Measurements from ENCODE around the gene CRADD. TPM values are rescaled to one million over a fixed set of nuclear protein-coding genes. Genes with fewer than 3 reads are reported as not detected.

The CRADD gene
- total RNA-seq, 4 donors from 2014 or later = 16.1 to 43.3 (median 26.5) TPM

- TF ChIP-seq, protein P1, sequence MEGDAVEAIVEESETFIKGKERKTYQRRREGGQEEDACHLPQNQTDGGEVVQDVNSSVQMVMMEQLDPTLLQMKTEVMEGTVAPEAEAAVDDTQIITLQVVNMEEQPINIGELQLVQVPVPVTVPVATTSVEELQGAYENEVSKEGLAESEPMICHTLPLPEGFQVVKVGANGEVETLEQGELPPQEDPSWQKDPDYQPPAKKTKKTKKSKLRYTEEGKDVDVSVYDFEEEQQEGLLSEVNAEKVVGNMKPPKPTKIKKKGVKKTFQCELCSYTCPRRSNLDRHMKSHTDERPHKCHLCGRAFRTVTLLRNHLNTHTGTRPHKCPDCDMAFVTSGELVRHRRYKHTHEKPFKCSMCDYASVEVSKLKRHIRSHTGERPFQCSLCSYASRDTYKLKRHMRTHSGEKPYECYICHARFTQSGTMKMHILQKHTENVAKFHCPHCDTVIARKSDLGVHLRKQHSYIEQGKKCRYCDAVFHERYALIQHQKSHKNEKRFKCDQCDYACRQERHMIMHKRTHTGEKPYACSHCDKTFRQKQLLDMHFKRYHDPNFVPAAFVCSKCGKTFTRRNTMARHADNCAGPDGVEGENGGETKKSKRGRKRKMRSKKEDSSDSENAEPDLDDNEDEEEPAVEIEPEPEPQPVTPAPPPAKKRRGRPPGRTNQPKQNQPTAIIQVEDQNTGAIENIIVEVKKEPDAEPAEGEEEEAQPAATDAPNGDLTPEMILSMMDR (IDR thresholded peaks at IDR 0.05) = no peak
- TF ChIP-seq POLR2A (IDR thresholded peaks at IDR 0.05) = no peak
- no peak overlapping the region for H3K4me3 ChIP-seq (ENCODE audit: low read depth, poor library complexity, severe bottlenecking)
- intact Hi-C loops (cut with DNase I; ENCODE audit: low total_unique reads) = no loop called here
- 66 to 70% methylated on average over 8 of the region's 8 CpGs for WGBS, 2 donors
- no peak for DNase-seq (ENCODE audit: low spot score in 2 of 2)
Measured at GRCh38 chr12:93823616-93824391, 146.6 kb downstream of the CRADD start.

DNA sequence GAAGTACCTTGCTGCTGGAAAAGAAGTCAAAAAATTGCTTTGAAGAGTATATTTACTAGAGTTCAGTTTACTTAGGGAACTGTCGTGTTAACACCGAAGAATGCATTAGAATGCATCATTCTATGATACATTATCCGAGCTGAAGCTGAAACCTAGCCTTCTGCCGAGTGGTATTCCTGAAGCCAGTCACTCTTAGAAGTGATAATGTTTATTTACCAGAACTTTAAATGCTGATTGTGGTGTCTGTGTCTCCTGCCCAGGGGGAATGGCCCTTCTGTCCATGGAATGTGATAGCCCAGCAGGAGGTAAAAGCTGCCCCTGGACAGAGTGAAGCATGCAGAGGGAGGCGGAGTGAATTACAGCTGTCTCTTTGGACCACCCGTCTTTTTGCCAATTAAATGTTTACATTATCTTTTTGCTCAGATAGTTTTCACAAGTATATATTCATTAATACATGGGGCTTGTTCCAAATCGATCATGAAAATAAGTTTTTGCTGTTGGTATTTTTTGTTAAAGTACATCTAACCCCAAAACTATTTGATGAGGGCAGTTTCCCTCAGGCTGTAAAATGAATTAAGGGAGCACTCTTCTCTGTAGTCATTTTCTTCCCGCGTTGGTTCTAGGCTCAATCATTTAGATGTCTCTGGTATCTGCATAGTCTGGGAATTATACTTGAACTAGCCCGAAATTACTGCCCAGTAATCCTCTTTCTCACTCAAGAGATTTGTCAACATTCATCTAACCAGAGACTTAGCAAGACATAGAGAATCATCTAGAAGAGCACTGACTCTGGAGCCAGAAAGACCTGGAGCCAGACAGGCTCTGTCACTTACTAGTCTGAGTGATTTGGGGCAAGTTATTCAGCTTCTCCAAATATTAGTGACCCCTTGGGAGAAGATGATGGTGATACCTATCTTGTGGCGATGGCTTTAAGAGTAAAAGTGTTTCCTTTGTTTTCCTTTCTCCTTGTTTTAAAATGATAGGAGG, 147.6 kb downstream of the CRADD start:
- TF ChIP-seq POLR2A (IDR thresholded peaks at IDR 0.05) = no peak
- TF ChIP-seq, protein P1 (IDR thresholded peaks at IDR 0.05) = no peak
- intact Hi-C loops (cut with DNase I; ENCODE audit: low total_unique reads) = no loop called here
- no peak overlapping the region for H3K4me3 ChIP-seq (ENCODE audit: low read depth, poor library complexity, severe bottlenecking)
- WGBS, 2 donors = 78 to 86% methylated on average over 11 of the region's 11 CpGs
- DNase-seq (ENCODE audit: low spot score in 2 of 2) = no peak

DNA sequence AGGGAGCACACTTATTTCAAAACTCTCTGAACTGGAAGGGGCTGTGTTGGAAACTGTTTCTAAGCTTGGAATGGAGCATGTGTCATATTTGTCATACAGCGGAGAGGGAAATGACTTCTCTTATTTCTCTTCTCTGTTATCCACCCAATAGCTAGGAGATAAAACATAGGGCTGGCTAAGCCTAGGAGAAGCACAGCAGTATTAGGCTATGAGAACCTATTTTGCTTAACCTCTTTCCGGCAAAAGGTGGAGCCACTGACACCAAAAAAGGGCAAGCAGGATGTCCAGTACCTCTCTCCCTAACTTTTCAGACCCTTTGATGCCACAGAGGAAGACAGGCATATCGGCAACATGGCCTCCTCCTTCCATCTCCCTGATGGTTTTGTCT, 148.3 kb downstream of the CRADD start:
- H3K4me3 ChIP-seq (ENCODE audit: low read depth, poor library complexity, severe bottlenecking) = no peak overlapping the region
- intact Hi-C loops (cut with DNase I; ENCODE audit: low total_unique reads) = no loop called here
- TF ChIP-seq POLR2A (IDR thresholded peaks at IDR 0.05) = no peak
- TF ChIP-seq, protein P1 (IDR thresholded peaks at IDR 0.05) = no peak
- DNase-seq (ENCODE audit: low spot score in 2 of 2) = no peak
- 57 to 65% methylated on average over 3 of the region's 3 CpGs for whole genome bisulfite sequencing, 2 donors

DNA sequence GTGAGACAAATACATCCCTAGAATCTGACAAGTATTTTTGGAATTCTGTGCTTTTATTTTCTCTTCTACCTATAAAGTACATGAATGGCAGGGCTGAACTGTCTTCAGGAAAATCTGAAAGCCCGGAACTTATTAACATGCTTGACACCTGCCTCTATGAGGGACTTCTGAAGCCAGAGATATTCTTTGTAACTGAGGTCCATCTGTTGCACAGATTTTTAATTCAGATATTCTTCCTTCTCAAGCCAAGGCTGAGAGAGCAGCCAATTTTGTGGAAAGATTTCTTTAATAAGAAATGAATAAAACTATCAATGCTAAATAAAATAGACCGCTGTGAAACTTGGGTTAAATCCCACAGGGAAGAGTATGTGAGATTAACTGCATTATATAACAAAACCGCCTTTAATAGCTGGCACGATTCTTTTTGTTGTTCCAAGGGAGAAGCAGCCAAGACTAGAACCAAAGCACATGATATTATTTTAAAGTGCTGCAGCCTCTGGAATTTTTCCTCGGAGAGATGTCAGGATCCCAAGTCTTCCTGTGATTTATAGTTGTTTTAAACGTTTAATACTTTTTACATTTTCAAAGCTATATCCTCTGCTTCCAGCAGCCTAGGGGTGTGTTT, 148.9 kb downstream of the CRADD start:
- 17% methylated on average over 6 of the region's 6 CpGs for WGBS, 2 donors
- no peak for DNase-seq (ENCODE audit: low spot score in 2 of 2)
- intact Hi-C loops (cut with DNase I; ENCODE audit: low total_unique reads) = no loop called here
- no peak overlapping the region for H3K4me3 ChIP-seq (ENCODE audit: low read depth, poor library complexity, severe bottlenecking)
- TF ChIP-seq, protein P1 (IDR thresholded peaks at IDR 0.05) = no peak
- no peak for TF ChIP-seq POLR2A (IDR thresholded peaks at IDR 0.05)

DNA sequence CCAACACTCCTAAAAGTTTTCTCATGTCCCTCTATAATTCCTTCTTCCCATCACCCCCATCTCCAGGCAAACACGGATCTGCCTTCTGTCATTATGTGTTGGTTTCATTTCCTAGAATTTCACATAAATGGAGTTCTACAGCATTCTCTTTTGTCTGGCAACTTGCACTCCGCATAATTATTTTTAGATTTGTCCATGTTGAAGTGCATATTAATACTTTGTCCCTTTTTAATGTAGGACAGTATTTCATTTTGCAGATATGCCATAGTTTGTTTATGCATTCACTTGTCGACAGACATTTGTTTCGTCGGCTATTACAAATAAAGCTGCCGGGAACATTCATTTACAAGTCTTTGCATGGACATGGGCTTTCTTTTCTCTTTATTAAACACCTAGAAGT, 150.0 kb downstream of the CRADD start:
- H3K4me3 ChIP-seq (ENCODE audit: low read depth, poor library complexity, severe bottlenecking) = no peak overlapping the region
- TF ChIP-seq POLR2A (IDR thresholded peaks at IDR 0.05) = no peak
- TF ChIP-seq, protein P1 (IDR thresholded peaks at IDR 0.05) = no peak
- WGBS, 2 donors = 82 to 85% methylated on average over 6 of the region's 6 CpGs
- intact Hi-C loops (cut with DNase I; ENCODE audit: low total_unique reads) = no loop called here
- no peak for DNase-seq (ENCODE audit: low spot score in 2 of 2)
